HFF-Myc (cell line): Measurements from ENCODE around the gene SNX7.
A peak's percentile ranks its signal among the peaks of the same experiment; 100 is the strongest.

Source experiments
- DNase-seq: peaks from one replicate; pipeline ENCODE4 v3.0.0-alpha.2; 2011; ENCODE audit warnings: low read depth; ENCODE audit errors: extremely low read depth
- H3K4me3 ChIP-seq: replicated peaks from 2 replicates; pipeline ENCODE4 v1.5.1; 2011; ENCODE audit warnings: low read depth, mild to moderate bottlenecking, control low read depth, low read length
- TF ChIP-seq, protein P1 (sequence below): IDR thresholded peaks from 2 replicates; pipeline ENCODE4 v1.5.1; 2012; ENCODE audit warnings: mild to moderate bottlenecking, low read depth, low read length, control low read depth; ENCODE audit errors: missing control alignments

The SNX7 gene

DNA sequence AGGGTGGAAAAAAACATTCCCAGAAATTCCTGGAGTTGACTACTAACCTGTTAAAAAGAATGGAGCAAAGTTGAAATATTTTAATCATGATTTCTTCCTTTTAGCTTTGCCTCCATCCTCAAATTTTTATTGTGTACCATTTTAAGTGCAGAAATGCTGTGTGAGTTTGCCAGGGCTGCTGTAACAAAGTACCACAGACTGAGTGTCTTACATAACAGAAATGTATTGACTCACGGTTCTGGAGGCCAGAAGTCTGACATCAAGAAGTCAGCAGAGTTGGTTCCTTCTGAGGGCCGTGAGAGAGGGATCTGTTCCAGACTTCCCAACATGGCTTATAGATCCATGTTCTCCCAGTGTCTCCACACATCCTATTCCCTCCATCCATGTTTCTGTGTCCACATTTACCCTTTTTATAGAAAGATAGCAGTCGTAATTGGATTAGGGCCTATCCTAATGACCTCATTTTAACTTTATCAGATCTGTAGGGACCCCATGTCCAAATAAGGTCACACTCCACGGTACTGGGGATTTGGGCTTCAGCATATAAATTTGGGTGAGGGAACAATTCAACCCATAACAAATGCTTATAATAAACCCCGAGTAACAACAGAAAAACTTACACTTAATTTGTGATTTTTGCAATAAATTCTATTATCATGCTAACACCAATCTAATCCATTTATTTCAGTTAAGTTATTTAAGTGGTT is 12.7 kb downstream of the SNX7 start:
- H3K4me3 ChIP-seq: no peak overlapping the region
- TF ChIP-seq, protein P1, sequence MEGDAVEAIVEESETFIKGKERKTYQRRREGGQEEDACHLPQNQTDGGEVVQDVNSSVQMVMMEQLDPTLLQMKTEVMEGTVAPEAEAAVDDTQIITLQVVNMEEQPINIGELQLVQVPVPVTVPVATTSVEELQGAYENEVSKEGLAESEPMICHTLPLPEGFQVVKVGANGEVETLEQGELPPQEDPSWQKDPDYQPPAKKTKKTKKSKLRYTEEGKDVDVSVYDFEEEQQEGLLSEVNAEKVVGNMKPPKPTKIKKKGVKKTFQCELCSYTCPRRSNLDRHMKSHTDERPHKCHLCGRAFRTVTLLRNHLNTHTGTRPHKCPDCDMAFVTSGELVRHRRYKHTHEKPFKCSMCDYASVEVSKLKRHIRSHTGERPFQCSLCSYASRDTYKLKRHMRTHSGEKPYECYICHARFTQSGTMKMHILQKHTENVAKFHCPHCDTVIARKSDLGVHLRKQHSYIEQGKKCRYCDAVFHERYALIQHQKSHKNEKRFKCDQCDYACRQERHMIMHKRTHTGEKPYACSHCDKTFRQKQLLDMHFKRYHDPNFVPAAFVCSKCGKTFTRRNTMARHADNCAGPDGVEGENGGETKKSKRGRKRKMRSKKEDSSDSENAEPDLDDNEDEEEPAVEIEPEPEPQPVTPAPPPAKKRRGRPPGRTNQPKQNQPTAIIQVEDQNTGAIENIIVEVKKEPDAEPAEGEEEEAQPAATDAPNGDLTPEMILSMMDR: no peak
- no peak for DNase-seq

DNA sequence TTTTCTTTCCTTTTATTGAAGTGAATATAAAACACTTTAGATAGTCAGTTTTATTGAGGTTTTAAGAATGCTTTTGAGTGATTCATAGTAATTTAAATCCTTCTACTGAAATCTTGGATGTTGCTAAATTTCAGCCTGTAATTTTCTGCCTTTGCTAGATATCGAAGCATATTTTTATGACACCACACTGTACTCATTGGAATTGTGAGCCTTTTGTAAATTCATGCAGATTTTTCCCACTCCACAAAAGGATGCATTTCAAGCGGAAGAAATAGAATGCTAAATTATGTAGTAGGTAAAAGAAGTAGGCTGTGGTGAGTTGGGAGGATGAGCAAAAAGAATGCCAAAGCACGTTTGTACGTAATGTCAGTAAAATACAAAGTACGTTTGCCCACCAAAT is 13.8 kb downstream of the SNX7 start:
- TF ChIP-seq, protein P1: no peak
- H3K4me3 ChIP-seq: no peak overlapping the region
- no peak for DNase-seq

DNA sequence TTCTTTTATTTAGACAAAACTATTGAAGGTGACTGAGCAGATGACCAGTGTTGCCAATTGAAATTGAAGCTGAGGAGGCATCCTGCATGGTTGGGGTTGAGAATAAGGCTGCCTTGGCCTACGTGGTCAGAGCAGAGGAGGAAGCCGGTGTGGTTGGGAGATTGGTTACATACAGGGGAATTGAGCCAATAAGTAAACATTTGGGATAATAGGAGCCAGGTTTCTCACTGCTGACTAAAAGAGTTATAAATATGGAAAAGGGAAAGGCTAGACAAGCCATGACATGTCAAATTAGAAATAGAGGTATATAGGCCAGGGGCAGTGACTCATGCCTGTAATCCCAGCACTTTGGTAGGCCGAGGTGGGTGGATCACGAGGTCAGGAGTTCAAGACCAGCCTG is 15.8 kb downstream of the SNX7 start:
- TF ChIP-seq, protein P1: no peak
- DNase-seq: peak; percentile 82
- no peak overlapping the region for H3K4me3 ChIP-seq

DNA sequence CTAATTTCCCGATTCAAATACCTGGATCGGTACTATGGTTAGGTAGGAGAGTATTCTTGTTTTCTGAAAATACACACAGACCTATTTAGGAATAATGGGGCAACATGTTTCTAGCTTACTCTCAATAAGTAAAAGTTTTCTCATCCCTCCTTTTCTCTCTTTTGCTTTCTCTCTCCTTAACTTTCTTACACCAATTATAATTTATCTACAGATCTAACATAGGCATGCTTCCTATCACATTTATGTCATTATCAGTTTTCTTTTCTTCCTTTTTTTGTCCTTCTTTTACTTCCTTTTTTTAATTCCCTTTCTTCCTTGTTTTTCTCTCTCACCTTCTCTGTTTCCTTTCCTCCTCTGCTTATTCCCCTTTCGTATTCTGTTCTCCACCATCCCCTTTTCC is 20.3 kb downstream of the SNX7 start:
- no peak for DNase-seq
- no peak overlapping the region for H3K4me3 ChIP-seq
- TF ChIP-seq, protein P1: no peak

DNA sequence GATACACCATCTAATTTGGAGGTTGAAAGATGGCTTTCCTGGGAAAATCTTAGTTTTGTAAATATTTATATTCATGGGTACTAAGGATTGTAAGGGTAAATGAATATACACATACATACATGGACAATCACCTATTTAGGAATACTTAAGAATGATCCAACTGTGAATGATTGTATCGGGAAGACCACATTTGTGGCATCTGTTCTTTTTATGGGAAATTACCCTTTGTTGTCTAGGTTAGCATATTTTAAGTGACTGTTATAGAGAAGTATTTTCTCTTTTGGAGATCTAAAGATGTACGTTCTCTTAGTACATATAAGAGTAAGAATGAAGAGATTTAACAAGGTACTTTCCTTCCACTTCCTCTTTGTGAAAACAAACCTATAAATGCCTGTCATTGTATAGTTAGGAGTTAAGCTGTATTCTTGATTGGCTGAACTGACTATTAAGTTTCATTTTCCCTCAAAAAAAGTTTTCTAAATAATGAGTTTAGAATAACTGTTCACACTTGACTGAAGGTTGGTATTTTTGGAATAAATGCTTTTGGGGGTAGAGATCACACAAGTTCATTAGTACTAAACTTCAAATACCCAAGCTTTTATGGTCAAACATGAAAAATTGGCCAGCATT is 26.7 kb downstream of the SNX7 start:
- H3K4me3 ChIP-seq: no peak overlapping the region
- TF ChIP-seq, protein P1: no peak
- no peak for DNase-seq

DNA sequence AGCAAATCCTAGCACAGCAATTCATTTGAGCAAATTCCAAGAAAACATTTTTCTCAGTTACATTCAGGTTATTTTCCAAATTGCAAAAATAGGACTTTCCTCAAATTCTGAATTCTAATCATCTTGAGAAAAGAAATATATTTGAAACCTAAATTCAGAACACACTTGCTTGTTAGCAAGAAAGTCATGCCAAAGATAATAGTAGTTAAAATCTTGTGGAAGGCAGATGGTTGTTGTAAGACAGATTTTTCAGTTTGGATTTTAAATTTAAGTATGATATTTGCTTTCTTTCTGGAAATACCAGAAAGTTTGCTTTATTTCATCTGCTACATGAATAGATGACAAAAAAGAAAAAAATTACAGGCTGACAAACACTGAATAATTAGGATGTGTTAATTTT is 29.1 kb downstream of the SNX7 start:
- H3K4me3 ChIP-seq: no peak overlapping the region
- TF ChIP-seq, protein P1: no peak
- no peak for DNase-seq
